SK-N-SH (cell line): ENCODE measurements around the gene LYRM4. TPM values are rescaled to one million over a fixed set of nuclear protein-coding genes. Genes with fewer than 3 reads are reported as not detected.

ENCODE experiments used
- CTCF ChIA-PET: fragments of 300-600, 350-600 bp; formaldehyde crosslinking; extraction: SDS; loops from one replicate; lab custom pipeline; 2021; lab: Yijun Ruan, JAX
- POLR2A ChIA-PET: fragments of 350-600 bp; sonication (Branson Sonifier 250); formaldehyde crosslinking; extraction: SDS; loops from one replicate; lab custom pipeline; 2020; ENCODE audit warnings: antibody characterized with exemption, inconsistent platforms; lab: Yijun Ruan, JAX
- DNase-seq: peaks from one replicate; pipeline ENCODE4 v3.0.0; 2012
- H2AFZ ChIP-seq: fragments of 200-600 bp; sonication (generic); 2 replicates; pipeline ENCODE4 v1.8.1; 2016; ENCODE audit warnings: antibody characterized with exemption, mild to moderate bottlenecking, low read depth
- H3F3A ChIP-seq: fragments of 200-600 bp; sonication (generic); replicated peaks from 2 replicates; pipeline ENCODE3; 2016; ENCODE audit warnings: antibody characterized with exemption, mild to moderate bottlenecking; ENCODE audit not compliant: insufficient read depth
- H3K27ac ChIP-seq, 2 experiments: fragments of 200-500 bp in 1 of 2; fragments of 200-600 bp in 1 of 2; sonication (Bioruptor generic) in 1 of 2; sonication (generic), shearing (Covaris generic) in 1 of 2; 2 replicates each; pipeline versions ENCODE4 v1.5.1 to v1.6.1; 2014 to 2016; ENCODE audit warnings: low read depth in 2 of 2, inconsistent platforms in 1 of 2, low read length in 1 of 2, mild to moderate bottlenecking in 1 of 2, mixed read lengths in 1 of 2
- H3K27me3 ChIP-seq: fragments of 200-600 bp; sonication (generic), shearing (Covaris generic); 2 replicates; pipeline ENCODE4 v1.6.1; 2016; ENCODE audit warnings: mixed run types; ENCODE audit not compliant: insufficient read depth
- H3K36me3 ChIP-seq, 2 experiments: fragments of 200-500 bp in 1 of 2; fragments of 200-600 bp in 1 of 2; sonication (Bioruptor generic) in 1 of 2; sonication (generic) in 1 of 2; replicated peaks in 1 of 2; 2 replicates each; pipeline versions ENCODE3 to v1.5.1; 2014 to 2016; ENCODE audit warnings: low read length in 1 of 2, mild to moderate bottlenecking in 1 of 2; ENCODE audit not compliant: insufficient read depth in 2 of 2, control insufficient read depth in 1 of 2
- H3K4me1 ChIP-seq, 2 experiments: fragments of 200-500 bp in 1 of 2; fragments of 200-600 bp in 1 of 2; sonication (Bioruptor generic) in 1 of 2; sonication (generic), shearing (Covaris generic) in 1 of 2; 2 replicates each; pipeline versions ENCODE4 v1.5.1 to v1.6.1; 2014 to 2016; ENCODE audit warnings: low read depth in 1 of 2, low read length in 1 of 2, mixed run types in 1 of 2; ENCODE audit not compliant: insufficient read depth in 2 of 2, control insufficient read depth in 1 of 2
- H3K4me2 ChIP-seq: fragments of 200-600 bp; sonication (generic), shearing (Covaris generic); 2 replicates; pipeline ENCODE4 v1.6.1; 2017; ENCODE audit warnings: mixed run types
- H3K4me3 ChIP-seq, 2 experiments: fragments of 200-500 bp in 1 of 2; fragments of 200-600 bp in 1 of 2; sonication (Bioruptor generic) in 1 of 2; sonication (generic), shearing (Covaris generic) in 1 of 2; 2 replicates each; pipeline versions ENCODE4 v1.5.1 to v1.8.1; 2014 to 2016; ENCODE audit warnings: low read depth in 2 of 2, inconsistent platforms in 1 of 2, low read length in 1 of 2, mild to moderate bottlenecking in 1 of 2, mixed read lengths in 1 of 2, moderate library complexity in 1 of 2
- H3K79me2 ChIP-seq: fragments of 200-600 bp; sonication (generic); 2 replicates; pipeline ENCODE4 v1.8.1; 2017; ENCODE audit warnings: mild to moderate bottlenecking; ENCODE audit not compliant: insufficient read depth
- H3K9ac ChIP-seq: fragments of 200-600 bp; sonication (generic); 2 replicates; pipeline ENCODE4 v1.6.1; 2017; ENCODE audit warnings: mixed run types
- H3K9me2 ChIP-seq: fragments of 200-600 bp; sonication (generic); 2 replicates; pipeline ENCODE4 v1.6.1; 2017; ENCODE audit warnings: mixed run types
- H3K9me3 ChIP-seq: fragments of 200-600 bp; sonication (generic); 2 replicates; pipeline ENCODE4 v1.6.1; 2017; ENCODE audit warnings: mixed run types, mild to moderate bottlenecking, moderate library complexity
- H4K20me1 ChIP-seq: fragments of 200-600 bp; sonication (generic); 2 replicates; pipeline ENCODE4 v1.6.1; 2017; ENCODE audit warnings: mild to moderate bottlenecking, mixed run types; ENCODE audit not compliant: insufficient read depth
- ELF1 ChIP-seq: IDR thresholded peaks from 2 replicates; pipeline ENCODE4 v1.4.0; 2012
- EP300 ChIP-seq, 2 experiments: IDR thresholded peaks; 2 replicates each; pipeline versions ENCODE4 v1.4.0 to v1.6.1; 2012; ENCODE audit warnings: borderline replicate concordance in 1 of 2, low read depth in 1 of 2, low read length in 1 of 2
- EZH2phosphoT487 ChIP-seq: fragments of 200-600 bp; sonication (generic); IDR thresholded peaks from 2 replicates; pipeline ENCODE4 v1.6.1; 2017; ENCODE audit warnings: low read depth, mixed run types, mild to moderate bottlenecking, antibody characterized with exemption, moderate library complexity, borderline replicate concordance
- FOXJ3 ChIP-seq: sonication (generic); formaldehyde crosslinking; IDR thresholded peaks from 2 replicates; pipeline ENCODE4 v1.5.1; 2020; ENCODE audit warnings: mild to moderate bottlenecking, missing genetic modification reagents
- FOXM1 ChIP-seq: IDR thresholded peaks from 2 replicates; pipeline ENCODE4 v1.4.0; 2012; ENCODE audit warnings: low read depth, mild to moderate bottlenecking
- IRF3 ChIP-seq: fragments of 150-350 bp; IDR thresholded peaks from 2 replicates; pipeline ENCODE4 v1.6.1; 2016; ENCODE audit warnings: mild to moderate bottlenecking, low read depth, low read length
- JUND ChIP-seq: IDR thresholded peaks from 2 replicates; pipeline ENCODE4 v1.4.0; 2012
- NRF1 ChIP-seq: IDR thresholded peaks from 2 replicates; pipeline ENCODE4 v1.6.1; 2012; ENCODE audit warnings: low read depth, mild to moderate bottlenecking, low read length
- RAD21 ChIP-seq: IDR thresholded peaks from 2 replicates; pipeline ENCODE4 v1.6.1; 2012; ENCODE audit warnings: mild to moderate bottlenecking, low read length
- RCOR1 ChIP-seq: fragments of 150-350 bp; IDR thresholded peaks from 2 replicates; pipeline ENCODE4 v1.6.1; 2017; ENCODE audit warnings: antibody characterized with exemption, low read length
- RFX5 ChIP-seq: IDR thresholded peaks from 2 replicates; pipeline ENCODE4 v1.6.1; 2012; ENCODE audit warnings: mild to moderate bottlenecking, improper control_type of control experiment, low read length
- SMC3 ChIP-seq: IDR thresholded peaks from 2 replicates; pipeline ENCODE4 v1.6.1; 2012; ENCODE audit warnings: low read depth, low read length, improper control_type of control experiment
- TAF1 ChIP-seq: IDR thresholded peaks from 2 replicates; pipeline ENCODE4 v1.6.1; 2012; ENCODE audit warnings: low read depth, mild to moderate bottlenecking, low read length, moderate library complexity, borderline replicate concordance
- TCF12 ChIP-seq: IDR thresholded peaks from 2 replicates; pipeline ENCODE4 v1.4.0; 2012
- USF1 ChIP-seq: IDR thresholded peaks from 2 replicates; pipeline ENCODE4 v1.4.0; 2012; ENCODE audit warnings: low read depth, borderline replicate concordance
- USF2 ChIP-seq: fragments of 150-350 bp; IDR thresholded peaks from 2 replicates; pipeline ENCODE4 v1.6.1; 2017; ENCODE audit warnings: antibody characterized with exemption, low read length, low read depth, borderline replicate concordance
- YY1 ChIP-seq: IDR thresholded peaks from 2 replicates; pipeline ENCODE4 v1.4.0; 2012; ENCODE audit warnings: low read depth, mild to moderate bottlenecking
- ZBTB33 ChIP-seq: IDR thresholded peaks from 2 replicates; pipeline ENCODE4 v1.4.0; 2012; ENCODE audit warnings: low read depth, borderline replicate concordance
- WGBS: methylation state at CpG from one replicate; pipeline ENCODE4 v1.1.6; 2017; ENCODE audit warnings: low lambda C conversion rate; 5-methylcytosine and 5-hydroxymethylcytosine counted together
- polyA plus RNA-seq, 3 experiments: library from polyadenylated mRNA; depleted of rRNA; stranded (reverse); fragments of >200 nt; gene quantifications; 2 replicates each; pipeline ENCODE4 v1.2.3, GENCODE V29; 2012

The LYRM4 gene
- polyA plus RNA-seq, 1 of the 3 experiments (the other 2 are of a cell fraction), result 37.2 TPM

- no peak overlapping the region for H3K27ac ChIP-seq
- H4K20me1 ChIP-seq, result no peaks in the 10 kb centered on the region
- no peaks in the 10 kb centered on the region for H3K79me2 ChIP-seq
- CTCF ChIA-PET, result no interaction called here
- no peak overlapping the region for H3K4me3 ChIP-seq
- no peak overlapping the region for H3K4me2 ChIP-seq
- H3K9me2 ChIP-seq, result no peaks in the 10 kb centered on the region
- POLR2A ChIA-PET, result no interaction called here
- WGBS, result 85% methylated on average over 3 of the region's 3 CpGs
- no peaks in the 10 kb centered on the region for H3F3A ChIP-seq
- H2AFZ ChIP-seq, result no peak overlapping the region
- H3K4me1 ChIP-seq, result peaks cover 0 to 8% of the 10 kb centered on the region in 2 experiments; a peak in 1 of 4 replicates
- no peak for DNase-seq
- TF ChIP-seq YY1 (no peak), FOXM1 (no peak), TCF12 (no peak), JUND (no peak), IRF3 (no peak), FOXJ3 (CRISPR knock-in tag) (no peak), RCOR1 (no peak), RAD21 (no peak), ELF1 (no peak), TAF1 (no peak), RFX5 (no peak), ZBTB33 (no peak), EZH2phosphoT487 (no peak), NRF1 (no peak), USF2 (no peak), EP300 (IDR thresholded peaks at IDR 0.05; ENCODE audit: borderline replicate concordance in 1 of 2, low read depth in 1 of 2, low read length in 1 of 2) (no peak), SMC3 (no peak), USF1 (no peak)
- H3K27me3 ChIP-seq, result no peaks in the 10 kb centered on the region
- H3K9ac ChIP-seq, result no peak overlapping the region
- no peaks in the 10 kb centered on the region for H3K9me3 ChIP-seq
- H3K36me3 ChIP-seq, result no peaks in the 10 kb centered on the region
These were observed 172.0 kb downstream of the LYRM4 start for GRCh38 chr6:5088780-5089179.
